GM10248 (cell line): ENCODE results near the gene HYCC2.
"Not testable (repeated sequence)": the region's sequence is repeated elsewhere in the genome, so short reads cannot be mapped to it uniquely, and the experiment has no call there.

Experiments
- CTCF ChIA-PET: fragments of 300-600 bp; sonication (Branson Sonifier 250); formaldehyde crosslinking; extraction: SDS; loops from one replicate; lab custom pipeline; 2021; ENCODE audit warnings: antibody characterized with exemption; lab: Yijun Ruan, JAX
- POLR2A ChIA-PET: fragments of 350-650 bp; sonication (Branson Sonifier 250); formaldehyde crosslinking; extraction: SDS; loops from one replicate; lab custom pipeline; 2020; ENCODE audit warnings: antibody characterized with exemption; lab: Yijun Ruan, JAX
- DNase-seq: peaks from one replicate; pipeline ENCODE4 v3.0.0; 2012; ENCODE audit errors: extremely low spot score
- TF ChIP-seq, protein P1 (sequence below): IDR thresholded peaks from 2 replicates; pipeline ENCODE4 v1.5.1; 2012; ENCODE audit warnings: mild to moderate bottlenecking, low read depth; ENCODE audit errors: extremely low read depth, missing control alignments, control extremely low read depth

HYCC2 gene

DNA sequence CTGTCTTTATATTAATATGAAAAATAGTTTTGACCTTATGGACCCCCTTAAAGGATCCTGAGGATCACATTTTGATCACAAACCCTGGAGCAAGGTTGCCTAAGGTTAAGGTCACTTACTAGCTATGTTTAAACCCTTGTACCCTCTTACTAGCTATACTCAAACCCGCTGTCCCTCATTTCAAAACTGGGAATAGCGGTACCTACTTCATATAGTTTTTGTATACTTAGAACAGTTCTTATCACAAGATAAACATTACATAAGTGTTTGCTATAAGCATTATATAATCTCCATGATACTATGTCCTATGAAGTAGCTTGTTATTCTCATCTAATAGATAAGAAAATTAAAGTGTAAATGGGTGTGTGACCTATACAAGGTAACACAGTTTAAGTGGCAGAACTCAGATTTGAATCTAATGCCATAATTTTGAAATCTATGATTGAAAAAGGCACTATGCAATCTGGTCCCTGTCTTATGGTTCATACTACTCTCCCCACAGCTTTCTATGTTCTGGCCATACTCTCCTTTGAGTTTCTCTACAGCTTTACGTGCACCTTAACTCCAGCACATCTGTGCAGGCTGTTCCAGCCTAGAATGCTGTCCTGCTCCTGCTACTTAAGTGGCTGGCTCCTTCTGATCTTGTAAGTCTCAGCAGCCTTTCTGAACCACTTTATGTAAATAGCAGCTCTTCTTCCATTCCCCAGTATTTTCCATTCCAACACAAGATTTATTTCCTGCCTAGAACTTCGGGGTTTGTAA, 30.4 kb downstream of the HYCC2 start:
- ChIA-PET POLR2A (no interaction called here), CTCF (interaction anchor here (1.0 to 2.2 kb wide), 2 partner anchors 13 to 28 kb away, joined by 4 to 6 read pairs; no protein-coding TSS in a partner anchor)
- DNase-seq = no peak
- TF ChIP-seq, protein P1, sequence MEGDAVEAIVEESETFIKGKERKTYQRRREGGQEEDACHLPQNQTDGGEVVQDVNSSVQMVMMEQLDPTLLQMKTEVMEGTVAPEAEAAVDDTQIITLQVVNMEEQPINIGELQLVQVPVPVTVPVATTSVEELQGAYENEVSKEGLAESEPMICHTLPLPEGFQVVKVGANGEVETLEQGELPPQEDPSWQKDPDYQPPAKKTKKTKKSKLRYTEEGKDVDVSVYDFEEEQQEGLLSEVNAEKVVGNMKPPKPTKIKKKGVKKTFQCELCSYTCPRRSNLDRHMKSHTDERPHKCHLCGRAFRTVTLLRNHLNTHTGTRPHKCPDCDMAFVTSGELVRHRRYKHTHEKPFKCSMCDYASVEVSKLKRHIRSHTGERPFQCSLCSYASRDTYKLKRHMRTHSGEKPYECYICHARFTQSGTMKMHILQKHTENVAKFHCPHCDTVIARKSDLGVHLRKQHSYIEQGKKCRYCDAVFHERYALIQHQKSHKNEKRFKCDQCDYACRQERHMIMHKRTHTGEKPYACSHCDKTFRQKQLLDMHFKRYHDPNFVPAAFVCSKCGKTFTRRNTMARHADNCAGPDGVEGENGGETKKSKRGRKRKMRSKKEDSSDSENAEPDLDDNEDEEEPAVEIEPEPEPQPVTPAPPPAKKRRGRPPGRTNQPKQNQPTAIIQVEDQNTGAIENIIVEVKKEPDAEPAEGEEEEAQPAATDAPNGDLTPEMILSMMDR = no peak

DNA sequence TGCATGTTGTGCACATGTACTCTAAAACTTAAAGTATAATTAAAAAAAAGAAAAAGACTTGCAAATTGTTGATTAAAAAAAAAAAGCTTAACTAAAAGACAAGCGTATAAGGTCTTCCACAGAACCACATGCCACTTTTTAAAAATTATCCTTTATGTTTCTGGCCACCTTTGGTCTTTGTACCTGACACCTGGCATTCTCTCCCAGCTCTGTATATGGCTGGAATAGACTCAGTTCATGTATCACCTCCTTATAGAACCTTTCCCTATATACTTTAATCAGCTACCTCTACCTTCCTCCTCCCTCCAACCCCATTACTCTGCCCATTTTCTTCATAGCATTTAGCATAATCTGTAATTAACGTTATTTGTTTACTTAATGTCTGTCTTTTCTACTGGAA, 32.6 kb downstream of the HYCC2 start:
- CTCF ChIA-PET = interaction anchor here (1.8 kb wide), 1 partner anchor 32 kb away, joined by 3 read pairs; no protein-coding TSS in a partner anchor
- no peak for DNase-seq
- POLR2A ChIA-PET = no interaction called here
- TF ChIP-seq, protein P1 = no peak

DNA sequence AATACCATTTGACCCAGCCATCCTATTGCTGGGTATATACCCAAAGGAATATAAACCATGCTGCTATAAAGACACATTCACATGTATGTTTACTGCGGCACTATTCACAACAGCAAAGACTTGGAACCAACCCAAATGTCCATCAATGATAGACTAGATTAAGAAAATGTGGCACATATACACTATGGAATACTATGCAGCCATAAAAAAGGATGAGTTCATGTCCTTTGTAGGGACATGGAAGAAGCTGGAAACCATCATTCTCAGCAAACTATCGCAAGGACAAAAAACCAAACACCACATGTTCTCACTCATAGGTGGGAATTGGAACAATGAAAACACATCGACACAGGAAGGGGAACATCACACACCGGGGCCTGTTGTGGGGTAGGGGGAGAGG, 33.1 kb downstream of the HYCC2 start:
- DNase-seq, POLR2A ChIA-PET: not testable (repeated sequence)
- CTCF ChIA-PET = interaction anchor here (1.8 kb wide), 1 partner anchor 31 kb away, joined by 3 read pairs; no protein-coding TSS in a partner anchor

DNA sequence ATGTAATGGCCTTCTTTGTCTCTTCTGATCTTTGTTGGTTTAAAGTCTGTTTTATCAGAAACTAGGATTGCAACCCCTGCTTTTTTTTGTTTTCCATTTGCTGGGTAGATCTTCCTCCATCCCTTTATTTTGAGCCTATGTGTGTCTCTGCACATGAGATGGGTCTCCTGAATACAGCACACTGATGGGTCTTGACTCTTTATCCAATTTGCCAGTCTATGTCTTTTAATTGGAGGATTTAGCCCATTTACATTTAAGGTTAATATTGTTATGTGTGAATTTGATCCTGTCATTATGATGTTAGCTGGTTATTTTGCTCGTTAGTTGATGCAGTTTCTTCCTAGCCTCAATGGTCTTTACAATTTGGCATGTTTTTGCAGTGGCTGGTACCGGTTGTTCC, 37.1 kb downstream of the HYCC2 start:
- POLR2A ChIA-PET, DNase-seq, CTCF ChIA-PET: not testable (repeated sequence)

DNA sequence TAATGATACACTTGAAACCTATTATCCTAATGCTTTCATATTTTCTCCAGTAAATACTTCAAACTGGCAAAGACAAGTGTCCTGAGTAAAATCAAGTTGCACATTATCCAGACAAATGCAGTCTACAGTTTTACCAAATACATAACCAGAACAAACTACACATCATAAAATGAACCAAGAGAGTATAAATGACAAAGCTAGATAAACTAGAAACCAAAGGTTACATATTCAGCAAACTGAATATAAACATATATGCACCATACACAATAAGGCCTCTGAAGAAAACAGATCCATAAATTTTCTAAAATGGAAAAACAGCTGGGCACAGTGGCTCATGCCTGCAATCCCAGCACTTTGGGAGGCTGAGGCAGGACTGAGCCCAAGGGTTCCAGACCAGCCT, 47.0 kb downstream of the HYCC2 start:
- DNase-seq = no peak
- POLR2A ChIA-PET = no interaction called here
- TF ChIP-seq, protein P1 = no peak
- CTCF ChIA-PET = interaction anchor here (1.5 to 2.3 kb wide), 2 partner anchors 9 to 45 kb away, joined by 4 to 10 read pairs; no protein-coding TSS in a partner anchor

DNA sequence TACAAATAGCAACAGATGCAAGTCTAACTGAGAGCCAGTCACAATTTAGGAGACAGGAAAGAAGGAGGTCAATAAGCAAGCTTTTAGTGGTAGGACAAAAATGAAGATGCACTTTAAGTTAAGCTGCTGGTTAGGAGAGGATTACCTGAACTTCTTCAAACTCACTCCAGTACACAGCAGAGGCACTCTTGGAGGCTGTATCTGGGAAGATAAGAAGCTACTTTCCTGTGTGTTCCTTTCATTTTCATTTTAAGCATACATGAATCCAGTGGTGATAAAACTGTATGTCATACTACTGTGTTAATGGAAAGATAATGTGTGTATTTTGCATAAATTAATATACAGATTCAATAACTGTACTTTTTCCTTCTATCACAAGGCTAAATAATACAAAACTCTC, 49.6 kb downstream of the HYCC2 start:
- DNase-seq = no peak
- CTCF ChIA-PET = interaction anchor here (0.9 to 1.8 kb wide), 7 partner anchors 11 to 95 kb away, joined by 3 to 5 read pairs (median 3); partner anchors contain the start of genes HYCC2 and NDUFB3
- TF ChIP-seq, protein P1 = no peak
- POLR2A ChIA-PET = no interaction called here
